ENCODE data around the gene UBE4B. TPM values are rescaled to one million over a fixed set of nuclear protein-coding genes. Genes with fewer than 3 reads are reported as not detected.
A peak's percentile ranks its signal among the peaks of the same experiment; 100 is the strongest.

Gene UBE4B
- total and polyA plus RNA-seq, 2 of the 13 experiments (the other 11 are each of a cell fraction or from before 2014, with no cell fraction given): 15.2 to 24.8 TPM

- TF ChIP-seq RFX5 (IDR thresholded peaks at IDR 0.05; ENCODE audit: low read depth, low read length) (peak; percentile 49), ZNF549 (CRISPR knock-in tag; IDR thresholded peaks at IDR 0.05) (no peak), PHB2 (IDR thresholded peaks at IDR 0.05; ENCODE audit: partially characterized antibody) (no peak), ZBTB25 (CRISPR knock-in tag; IDR thresholded peaks at IDR 0.05) (peak; percentile 39; the same call in 1 of the 2 replicates), HOXA9 (CRISPR knock-in tag; IDR thresholded peaks at IDR 0.05; ENCODE audit: borderline replicate concordance) (no peak; the same call in 1 of the 2 replicates), MAF1 (CRISPR knock-in tag; IDR thresholded peaks at IDR 0.05; ENCODE audit: borderline replicate concordance) (peak; percentile 43; the same call in 1 of the 2 replicates), ZNF558 (CRISPR knock-in tag; IDR thresholded peaks at IDR 0.05; ENCODE audit: borderline replicate concordance) (no peak), ZNF232 (CRISPR knock-in tag; IDR thresholded peaks at IDR 0.05; ENCODE audit: borderline replicate concordance) (peak; percentile 51; the same call in 1 of the 2 replicates), USF2 (IDR thresholded peaks at IDR 0.05; ENCODE audit: low read depth, low read length) (no peak), USF2 (CRISPR knock-in tag; IDR thresholded peaks at IDR 0.05; ENCODE audit: borderline replicate concordance) (no peak), MTA1 (CRISPR knock-in tag; IDR thresholded peaks at IDR 0.05; ENCODE audit: borderline replicate concordance) (peak; percentile 81), ZBTB49 (CRISPR knock-in tag; IDR thresholded peaks at IDR 0.05; ENCODE audit: borderline replicate concordance) (no peak), ZFAT (CRISPR knock-in tag; conservative IDR thresholded peaks at IDR 0.05) (no peak), ZNF576 (CRISPR knock-in tag; IDR thresholded peaks at IDR 0.05) (0 out of 2 replicates have a peak, but pooled peaks have one; percentile 35)
- TF ChIP-seq, protein P1, sequence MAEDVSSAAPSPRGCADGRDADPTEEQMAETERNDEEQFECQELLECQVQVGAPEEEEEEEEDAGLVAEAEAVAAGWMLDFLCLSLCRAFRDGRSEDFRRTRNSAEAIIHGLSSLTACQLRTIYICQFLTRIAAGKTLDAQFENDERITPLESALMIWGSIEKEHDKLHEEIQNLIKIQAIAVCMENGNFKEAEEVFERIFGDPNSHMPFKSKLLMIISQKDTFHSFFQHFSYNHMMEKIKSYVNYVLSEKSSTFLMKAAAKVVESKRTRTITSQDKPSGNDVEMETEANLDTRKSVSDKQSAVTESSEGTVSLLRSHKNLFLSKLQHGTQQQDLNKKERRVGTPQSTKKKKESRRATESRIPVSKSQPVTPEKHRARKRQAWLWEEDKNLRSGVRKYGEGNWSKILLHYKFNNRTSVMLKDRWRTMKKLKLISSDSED (CRISPR knock-in tag; IDR thresholded peaks at IDR 0.05): no peak
- TF ChIP-seq, protein P2, sequence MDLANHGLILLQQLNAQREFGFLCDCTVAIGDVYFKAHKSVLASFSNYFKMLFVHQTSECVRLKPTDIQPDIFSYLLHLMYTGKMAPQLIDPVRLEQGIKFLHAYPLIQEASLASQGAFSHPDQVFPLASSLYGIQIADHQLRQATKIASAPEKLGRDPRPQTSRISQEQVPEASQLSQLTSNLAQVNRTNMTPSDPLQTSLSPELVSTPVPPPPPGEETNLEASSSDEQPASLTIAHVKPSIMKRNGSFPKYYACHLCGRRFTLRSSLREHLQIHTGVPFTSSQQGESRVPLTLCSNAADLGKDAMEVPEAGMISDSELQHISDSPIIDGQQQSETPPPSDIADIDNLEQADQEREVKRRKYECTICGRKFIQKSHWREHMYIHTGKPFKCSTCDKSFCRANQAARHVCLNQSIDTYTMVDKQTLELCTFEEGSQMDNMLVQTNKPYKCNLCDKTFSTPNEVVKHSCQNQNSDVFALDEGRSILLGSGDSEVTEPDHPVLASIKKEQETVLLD (CRISPR knock-in tag; IDR thresholded peaks at IDR 0.05; ENCODE audit: low read depth): peak; percentile 45; the same call in 1 of the 2 replicates
- TF ChIP-seq, protein P3, sequence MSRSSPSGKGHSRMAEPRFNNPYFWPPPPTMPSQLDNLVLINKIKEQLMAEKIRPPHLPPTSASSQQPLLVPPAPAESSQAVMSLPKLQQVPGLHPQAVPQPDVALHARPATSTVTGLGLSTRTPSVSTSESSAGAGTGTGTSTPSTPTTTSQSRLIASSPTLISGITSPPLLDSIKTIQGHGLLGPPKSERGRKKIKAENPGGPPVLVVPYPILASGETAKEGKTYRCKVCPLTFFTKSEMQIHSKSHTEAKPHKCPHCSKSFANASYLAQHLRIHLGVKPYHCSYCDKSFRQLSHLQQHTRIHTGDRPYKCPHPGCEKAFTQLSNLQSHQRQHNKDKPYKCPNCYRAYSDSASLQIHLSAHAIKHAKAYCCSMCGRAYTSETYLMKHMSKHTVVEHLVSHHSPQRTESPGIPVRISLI (CRISPR knock-in tag; IDR thresholded peaks at IDR 0.05; ENCODE audit: borderline replicate concordance): peak; percentile 15; the same call in 1 of the 2 replicates
Measured at GRCh38 chr1:10209905-10210810, 177.4 kb downstream of the UBE4B start, which contains the start of gene KIF1B (continued).

All from HepG2 (cell line).